HCT116 (cell line): Measurements from ENCODE around the gene SPATA2L. TPM values are rescaled to one million over a fixed set of nuclear protein-coding genes. Genes with fewer than 3 reads are reported as not detected.

Experiments used
- ATAC-seq: fragments of 200-7000 bp; cut with Tn5 transposase; 2 replicates; pipeline ENCODE4 v1.9.1; 2020; ENCODE audit warnings: mild to moderate bottlenecking, moderate library complexity
- BruUV-seq: library from RNA; stranded (reverse); fragments of 400-500 nt; replicated peaks from 2 replicates; lab custom pipeline; 2021; lab: Mats Ljungman, UMichigan
- CTCF ChIA-PET: fragments of 300-600 bp; sonication (Branson Sonifier 250); formaldehyde crosslinking; loops from one replicate; lab custom pipeline; 2021; ENCODE audit warnings: antibody characterized with exemption; lab: Charles Lee
- POLR2A ChIA-PET: fragments of 300-600, 350-600 bp; sonication (Branson Sonifier 250); formaldehyde crosslinking; loops from one replicate; lab custom pipeline; 2021; ENCODE audit warnings: antibody characterized with exemption; lab: Charles Lee
- RAD21 ChIA-PET, 2 experiments: fragments of 300-600 bp; sonication (Branson Sonifier 250); formaldehyde crosslinking; loops; one replicate each; lab custom pipeline; 2023; ENCODE audit warnings: low total read pairs in 2 of 2; ENCODE audit not compliant: uncharacterized antibody in 2 of 2, unreplicated experiment in 2 of 2, low non-redundant PET in 1 of 2; lab: Charles Lee
- DNase-seq: peaks from one replicate; pipeline ENCODE4 v3.0.0-alpha.2; 2010; ENCODE audit warnings: low read depth, low spot score
- H2AFZ ChIP-seq: fragments of 200-600 bp; shearing (Covaris generic), sonication (generic); 2 replicates; pipeline ENCODE4 v1.6.1; 2017; ENCODE audit warnings: low read depth, mixed run types, mixed read lengths, antibody characterized with exemption, low read length; ENCODE audit not compliant: poor library complexity, severe bottlenecking
- H3K27ac ChIP-seq: 2 replicates; pipeline ENCODE4 v1.5.1; 2012; ENCODE audit warnings: low read depth, low read length
- H3K27me3 ChIP-seq: fragments of 200-600 bp; sonication (generic); 2 replicates; pipeline ENCODE4 v1.6.1; 2016; ENCODE audit warnings: mixed run types, low read length, mixed read lengths; ENCODE audit not compliant: insufficient read depth
- H3K36me3 ChIP-seq, 2 experiments: fragments of 200-500 bp in 1 of 2; fragments of 200-600 bp in 1 of 2; sonication (Bioruptor generic) in 1 of 2; sonication (generic) in 1 of 2; 2 replicates each; pipeline versions ENCODE4 v1.5.1 to v1.6.1; 2014 to 2016; ENCODE audit warnings: low read length in 2 of 2, inconsistent platforms in 1 of 2, mixed read lengths in 1 of 2, mixed run types in 1 of 2; ENCODE audit not compliant: insufficient read depth in 2 of 2, control insufficient read depth in 1 of 2
- H3K4me1 ChIP-seq, 2 experiments: fragments of 200-600 bp in 1 of 2; sonication (generic) in 1 of 2; 2 replicates each; pipeline versions ENCODE4 v1.5.1 to v1.6.1; 2012 to 2017; ENCODE audit warnings: low read length in 2 of 2, inconsistent platforms in 1 of 2, mild to moderate bottlenecking in 1 of 2, mixed read lengths in 1 of 2, mixed run types in 1 of 2, moderate library complexity in 1 of 2; ENCODE audit not compliant: insufficient read depth in 2 of 2, control insufficient read depth in 1 of 2
- H3K4me2 ChIP-seq: fragments of 200-600 bp; sonication (generic); 2 replicates; pipeline ENCODE4 v1.6.1; 2017; ENCODE audit warnings: mixed run types, low read length, mixed read lengths
- H3K4me3 ChIP-seq, 2 experiments: fragments of 200-600 bp in 1 of 2; sonication (generic) in 1 of 2; replicated peaks in 1 of 2; 2 replicates each; pipeline ENCODE4 v1.5.1; 2011 to 2016; ENCODE audit warnings: low read length in 2 of 2, control low read depth in 1 of 2, low read depth in 1 of 2, mild to moderate bottlenecking in 1 of 2, mixed read lengths in 1 of 2, mixed run types in 1 of 2
- H3K79me2 ChIP-seq: fragments of 200-600 bp; sonication (generic); 2 replicates; pipeline ENCODE4 v1.6.1; 2017; ENCODE audit warnings: mild to moderate bottlenecking, mixed run types, low read length, moderate library complexity, mixed read lengths; ENCODE audit not compliant: insufficient read depth
- H3K9ac ChIP-seq: fragments of 200-600 bp; sonication (generic); 2 replicates; pipeline ENCODE4 v1.6.1; 2016; ENCODE audit warnings: low read length, mixed read lengths
- H3K9me2 ChIP-seq: fragments of 200-600 bp; sonication (generic), shearing (Covaris generic); 2 replicates; pipeline ENCODE4 v1.6.1; 2017; ENCODE audit warnings: mixed run types, mild to moderate bottlenecking, moderate library complexity; ENCODE audit not compliant: insufficient read depth
- H3K9me3 ChIP-seq, 2 experiments: fragments of 200-500 bp in 1 of 2; fragments of 200-600 bp in 1 of 2; sonication (Bioruptor generic) in 1 of 2; sonication (generic) in 1 of 2; 2 replicates each; pipeline ENCODE4 v1.6.1; 2014 to 2017; ENCODE audit warnings: low read length in 2 of 2, mixed read lengths in 2 of 2, inconsistent platforms in 1 of 2, low read depth in 1 of 2, mild to moderate bottlenecking in 1 of 2, mixed run types in 1 of 2, moderate library complexity in 1 of 2; ENCODE audit not compliant: control insufficient read depth in 1 of 2, insufficient read depth in 1 of 2
- H4K20me1 ChIP-seq: fragments of 200-600 bp; sonication (generic), shearing (Covaris generic); 2 replicates; pipeline ENCODE4 v1.6.1; 2017; ENCODE audit warnings: mixed run types, mild to moderate bottlenecking, moderate library complexity; ENCODE audit not compliant: insufficient read depth
- CBX3 ChIP-seq: IDR thresholded peaks from 2 replicates; pipeline ENCODE4 v1.6.1; 2012; ENCODE audit warnings: low read depth
- CEBPB ChIP-seq: IDR thresholded peaks from 2 replicates; pipeline ENCODE4 v1.6.1; 2012; ENCODE audit warnings: low read depth
- EGR1 ChIP-seq: IDR thresholded peaks from 2 replicates; pipeline ENCODE4 v1.6.1; 2012; ENCODE audit warnings: low read depth
- FOSL1 ChIP-seq: IDR thresholded peaks from 2 replicates; pipeline ENCODE4 v1.6.1; 2012; ENCODE audit warnings: low read depth
- JUND ChIP-seq: IDR thresholded peaks from 2 replicates; pipeline ENCODE4 v1.6.1; 2012
- MAX ChIP-seq: IDR thresholded peaks from 2 replicates; pipeline ENCODE4 v1.6.1; 2012
- POLR2A ChIP-seq: IDR thresholded peaks from 2 replicates; pipeline ENCODE4 v1.7.0; 2011; ENCODE audit warnings: borderline replicate concordance; ENCODE audit not compliant: insufficient read depth, insufficient read length; ENCODE audit errors: extremely low read depth
- RAD21 ChIP-seq: IDR thresholded peaks from 2 replicates; pipeline ENCODE4 v1.6.1; 2012; ENCODE audit warnings: low read depth, mild to moderate bottlenecking
- REST ChIP-seq: IDR thresholded peaks from 2 replicates; pipeline ENCODE4 v1.6.1; 2012; ENCODE audit warnings: low read depth
- SP1 ChIP-seq: IDR thresholded peaks from 2 replicates; pipeline ENCODE4 v1.6.1; 2012; ENCODE audit warnings: low read depth
- TCF7L2 ChIP-seq: IDR thresholded peaks from 2 replicates; pipeline ENCODE4 v1.7.0; 2011; ENCODE audit warnings: borderline replicate concordance, inconsistent platforms; ENCODE audit not compliant: insufficient read depth, insufficient read length; ENCODE audit errors: extremely low read depth
- ZFX ChIP-seq: fragments of 450-650 bp; IDR thresholded peaks from 2 replicates; pipeline ENCODE4 v1.6.1; 2017
- intact Hi-C: fragments of 100-400 bp; cut with micrococcal nuclease; formaldehyde crosslinking; loops from 2 replicates; pipeline ENCODE4 v1.10.0; 2022
- total RNA-seq: library from RNA; stranded (reverse); gene quantifications from one replicate; pipeline ENCODE4 v1.2.1, GENCODE V29; 2021; ENCODE audit not compliant: unreplicated experiment
- TF ChIP-seq, protein P1 (sequence below), 3 experiments: fragments of 200-600 bp in 1 of 3; sonication (generic) in 1 of 3; IDR thresholded peaks in 2 of 3; conservative IDR thresholded peaks in 1 of 3; 2 replicates each; pipeline ENCODE4 v1.5.1; 2012 to 2017; ENCODE audit warnings: low read depth in 2 of 3, low read length in 2 of 3, antibody characterized with exemption in 1 of 3, borderline replicate concordance in 1 of 3, control low read depth in 1 of 3, mild to moderate bottlenecking in 1 of 3, mixed read lengths in 1 of 3, mixed run types in 1 of 3, moderate library complexity in 1 of 3; ENCODE audit not compliant: insufficient read depth in 1 of 3

Gene SPATA2L
- total RNA-seq, 1 experiment from 2014 or later, result 50.5 TPM

DNA sequence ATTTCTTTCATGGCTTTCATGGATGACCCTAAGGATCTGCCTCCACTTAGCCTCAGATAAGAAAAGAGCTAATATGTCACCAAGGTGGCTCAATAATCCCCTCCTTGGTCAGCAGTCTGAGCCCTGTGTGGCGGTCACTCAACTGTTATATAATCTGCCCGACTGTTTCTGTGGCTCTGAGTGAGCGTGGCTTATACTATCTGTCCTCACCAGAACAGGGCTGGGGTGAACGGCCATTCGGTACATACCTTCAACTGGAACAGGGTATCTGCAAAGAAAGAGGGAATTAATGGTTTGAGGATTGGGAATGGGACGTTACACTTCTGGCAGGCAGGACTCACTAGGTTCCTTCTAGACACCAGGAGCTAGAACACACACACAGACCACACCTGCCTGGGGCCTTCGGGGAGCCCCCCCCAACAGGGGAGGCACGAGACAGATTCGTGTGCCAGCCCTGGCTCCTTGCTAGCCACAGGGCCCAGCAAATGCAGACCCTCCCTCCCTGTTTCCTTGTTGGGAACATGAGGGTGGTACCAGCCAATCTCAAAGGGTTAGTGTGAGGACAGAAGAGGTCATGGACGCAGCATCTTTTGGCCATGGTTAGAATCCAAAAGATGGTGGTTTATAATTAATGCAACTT lies 47.7 kb downstream of the SPATA2L start:
- no peak overlapping the region for H2AFZ ChIP-seq
- no peak overlapping the region for H3K27ac ChIP-seq
- ChIA-PET POLR2A (no interaction called here), CTCF (no interaction called here), RAD21 (interaction anchor here in 1 of 2 experiments (0.7 kb wide), 1 partner anchor 12 kb away, joined by 4 read pairs; no protein-coding TSS in a partner anchor)
- H3K9me3 ChIP-seq, result no peaks in the 10 kb centered on the region
- H4K20me1 ChIP-seq, result no peaks in the 10 kb centered on the region; the same call in 1 of the 2 replicates
- ATAC-seq, result no peak
- DNase-seq, result no peak
- H3K79me2 ChIP-seq, result peaks cover 74% of the 10 kb centered on the region
- intact Hi-C loops, result no loop called here
- TSS peak; percentile 13 for BruUV-seq
- H3K4me1 ChIP-seq, result peaks cover 11 to 21% of the 10 kb centered on the region in 2 experiments; a peak in 3 of 4 replicates
- H3K9me2 ChIP-seq, result no peaks in the 10 kb centered on the region
- H3K9ac ChIP-seq, result no peak overlapping the region
- H3K4me2 ChIP-seq, result no peak overlapping the region
- H3K27me3 ChIP-seq, result no peaks in the 10 kb centered on the region
- H3K36me3 ChIP-seq, result peaks cover 11 to 25% of the 10 kb centered on the region in 2 experiments; a peak in 3 of 4 replicates
- TF ChIP-seq CEBPB, result no peak
- no peak for TF ChIP-seq FOSL1
- no peak for TF ChIP-seq TCF7L2
- TF ChIP-seq SP1, result no peak
- no peak for TF ChIP-seq REST
- no peak for TF ChIP-seq CBX3
- no peak for TF ChIP-seq JUND
- TF ChIP-seq POLR2A, result no peak
- no peak for TF ChIP-seq RAD21
- TF ChIP-seq ZFX, result no peak
- TF ChIP-seq, protein P1, sequence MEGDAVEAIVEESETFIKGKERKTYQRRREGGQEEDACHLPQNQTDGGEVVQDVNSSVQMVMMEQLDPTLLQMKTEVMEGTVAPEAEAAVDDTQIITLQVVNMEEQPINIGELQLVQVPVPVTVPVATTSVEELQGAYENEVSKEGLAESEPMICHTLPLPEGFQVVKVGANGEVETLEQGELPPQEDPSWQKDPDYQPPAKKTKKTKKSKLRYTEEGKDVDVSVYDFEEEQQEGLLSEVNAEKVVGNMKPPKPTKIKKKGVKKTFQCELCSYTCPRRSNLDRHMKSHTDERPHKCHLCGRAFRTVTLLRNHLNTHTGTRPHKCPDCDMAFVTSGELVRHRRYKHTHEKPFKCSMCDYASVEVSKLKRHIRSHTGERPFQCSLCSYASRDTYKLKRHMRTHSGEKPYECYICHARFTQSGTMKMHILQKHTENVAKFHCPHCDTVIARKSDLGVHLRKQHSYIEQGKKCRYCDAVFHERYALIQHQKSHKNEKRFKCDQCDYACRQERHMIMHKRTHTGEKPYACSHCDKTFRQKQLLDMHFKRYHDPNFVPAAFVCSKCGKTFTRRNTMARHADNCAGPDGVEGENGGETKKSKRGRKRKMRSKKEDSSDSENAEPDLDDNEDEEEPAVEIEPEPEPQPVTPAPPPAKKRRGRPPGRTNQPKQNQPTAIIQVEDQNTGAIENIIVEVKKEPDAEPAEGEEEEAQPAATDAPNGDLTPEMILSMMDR (IDR thresholded peaks at IDR 0.05 in 2 of 3, conservative IDR thresholded peaks at IDR 0.05 in 1 of 3; ENCODE audit: borderline replicate concordance in 1 of 3, insufficient read depth in 1 of 3, low read depth in 2 of 3, low read length in 2 of 3), result no peak
- TF ChIP-seq MAX, result no peak
- TF ChIP-seq EGR1, result no peak
- H3K4me3 ChIP-seq, result no peak overlapping the region
